H1 (cell line): ENCODE data around the gene PLD5. TPM values are rescaled to one million over a fixed set of nuclear protein-coding genes. Genes with fewer than 3 reads are reported as not detected.

ENCODE experiments used
- CTCF ChIA-PET: fragments of 300-600 bp; sonication (Branson Sonifier 250); formaldehyde crosslinking; loops from one replicate; lab custom pipeline; 2021; ENCODE audit not compliant: partially characterized antibody; lab: Charles Lee
- POLR2A ChIA-PET: fragments of 300-600 bp; sonication (Branson Sonifier 250); formaldehyde crosslinking; loops from one replicate; lab custom pipeline; 2021; ENCODE audit warnings: inconsistent platforms; ENCODE audit not compliant: partially characterized antibody; lab: Charles Lee
- DNase-seq, 2 experiments: peaks; one replicate each; pipeline versions ENCODE4 v3.0.0 to v3.0.0-alpha.2; 2010 to 2022; ENCODE audit warnings: low spot score in 2 of 2, low read depth in 1 of 2, mixed read lengths in 1 of 2
- FAIRE-seq: peaks from 2 replicates; lab custom pipeline; 2011; peaks lifted over from hg19 to GRCh38; lab: Jason Lieb, UNC
- H2AFZ ChIP-seq: 2 replicates; pipeline ENCODE4 v1.8.1; 2012; ENCODE audit warnings: low read length, inconsistent platforms
- H2AK5ac ChIP-seq: 2 replicates; pipeline ENCODE4 v1.6.1; 2013; ENCODE audit warnings: low read depth, low read length
- H2BK120ac ChIP-seq: replicated peaks from 2 replicates; pipeline ENCODE3; 2013; ENCODE audit warnings: low read depth, low read length, inconsistent platforms
- H2BK12ac ChIP-seq: 2 replicates; pipeline ENCODE4 v1.6.1; 2013; ENCODE audit warnings: low read depth, low read length
- H2BK15ac ChIP-seq: 2 replicates; pipeline ENCODE4 v1.6.1; 2013; ENCODE audit warnings: low read length
- H2BK20ac ChIP-seq: 2 replicates; pipeline ENCODE4 v1.6.1; 2013; ENCODE audit warnings: low read length
- H2BK5ac ChIP-seq: 2 replicates; pipeline ENCODE4 v1.6.1; 2013; ENCODE audit warnings: low read depth, low read length
- H3K14ac ChIP-seq: 2 replicates; pipeline ENCODE4 v1.6.1; 2013; ENCODE audit warnings: inconsistent platforms; ENCODE audit not compliant: insufficient read length
- H3K18ac ChIP-seq: 2 replicates; pipeline ENCODE4 v1.6.1; 2013; ENCODE audit warnings: low read length; ENCODE audit errors: extremely low read depth
- H3K23ac ChIP-seq: 2 replicates; pipeline ENCODE4 v1.6.1; 2013; ENCODE audit warnings: inconsistent platforms; ENCODE audit not compliant: insufficient read length
- H3K23me2 ChIP-seq: 2 replicates; pipeline ENCODE4 v1.6.1; 2013; ENCODE audit warnings: low read depth, low read length
- H3K27ac ChIP-seq: 2 replicates; pipeline ENCODE4 v1.6.1; 2011; ENCODE audit warnings: low read depth, low read length, inconsistent platforms
- H3K27me3 ChIP-seq, 4 experiments: replicated peaks in 1 of 4; 1 replicate in 1 of 4; 2 replicates in 3 of 4; pipeline versions ENCODE4 v1.6.1 to v1.8.1; 2011 to 2013; ENCODE audit warnings: low read length in 3 of 4, mild to moderate bottlenecking in 3 of 4, inconsistent platforms in 2 of 4, mixed read lengths in 2 of 4, moderate library complexity in 1 of 4; ENCODE audit not compliant: control insufficient read depth in 3 of 4, insufficient read depth in 3 of 4; ENCODE audit errors: extremely low read depth in 1 of 4
- H3K36me3 ChIP-seq, 4 experiments: 2 replicates each; pipeline versions ENCODE4 v1.6.1 to v1.8.1; 2011 to 2013; ENCODE audit warnings: mild to moderate bottlenecking in 4 of 4, low read length in 3 of 4, moderate library complexity in 2 of 4, control low read depth in 1 of 4, inconsistent platforms in 1 of 4; ENCODE audit not compliant: insufficient read depth in 4 of 4, control insufficient read depth in 2 of 4
- H3K4ac ChIP-seq: replicated peaks from 2 replicates; pipeline ENCODE3; 2013; ENCODE audit warnings: low read length, low read depth, mixed read lengths, inconsistent platforms; ENCODE audit not compliant: insufficient read length
- H3K4me1 ChIP-seq, 4 experiments: replicated peaks in 1 of 4; 1 replicate in 1 of 4; 2 replicates in 3 of 4; pipeline versions ENCODE4 v1.6.1 to v1.8.1; 2011 to 2013; ENCODE audit warnings: low read length in 3 of 4, inconsistent platforms in 2 of 4, mixed read lengths in 1 of 4; ENCODE audit not compliant: insufficient read depth in 4 of 4, control insufficient read depth in 3 of 4
- H3K4me2 ChIP-seq, 2 experiments: 2 replicates each; pipeline versions ENCODE4 v1.6.1 to v1.8.1; 2011 to 2013; ENCODE audit warnings: low read depth in 2 of 2, low read length in 2 of 2, control low read depth in 1 of 2, inconsistent platforms in 1 of 2, mild to moderate bottlenecking in 1 of 2; ENCODE audit not compliant: insufficient read depth in 1 of 2
- H3K4me3 ChIP-seq, 4 experiments: fragments of 200-600, 300-600 bp in 1 of 4; sonication (generic), shearing (Covaris generic), sonication (Bioruptor Twin) in 1 of 4; 2 replicates each; pipeline versions ENCODE4 v1.5.1 to v1.8.1; 2011 to 2016; ENCODE audit warnings: low read length in 4 of 4, low read depth in 3 of 4, control low read depth in 2 of 4, inconsistent platforms in 2 of 4, mild to moderate bottlenecking in 2 of 4, mixed read lengths in 1 of 4, moderate library complexity in 1 of 4; ENCODE audit not compliant: insufficient read depth in 2 of 4; ENCODE audit errors: extremely low read depth in 1 of 4
- H3K56ac ChIP-seq: replicated peaks from 2 replicates; pipeline ENCODE3; 2013; ENCODE audit warnings: low read depth, mild to moderate bottlenecking, mixed read lengths, low read length, inconsistent platforms; ENCODE audit not compliant: insufficient read length
- H3K79me1 ChIP-seq: 2 replicates; pipeline ENCODE4 v1.6.1; 2013; ENCODE audit warnings: low read depth, low read length, control low read depth
- H3K79me2 ChIP-seq, 2 experiments: 2 replicates each; pipeline versions ENCODE4 v1.6.1 to v1.8.1; 2012 to 2013; ENCODE audit warnings: low read length in 2 of 2, mild to moderate bottlenecking in 2 of 2, inconsistent platforms in 1 of 2; ENCODE audit not compliant: insufficient read depth in 2 of 2, control insufficient read depth in 1 of 2
- H3K9ac ChIP-seq, 4 experiments: replicated peaks in 1 of 4; 1 replicate in 1 of 4; 2 replicates in 3 of 4; pipeline versions ENCODE4 v1.6.1 to v1.8.1; 2011 to 2013; ENCODE audit warnings: low read depth in 3 of 4, low read length in 3 of 4, control low read depth in 2 of 4, mild to moderate bottlenecking in 2 of 4, moderate library complexity in 2 of 4, inconsistent platforms in 1 of 4; ENCODE audit errors: extremely low read depth in 1 of 4
- H3K9me3 ChIP-seq, 2 experiments: 2 replicates each; pipeline versions ENCODE4 v1.6.1 to v1.8.1; 2012 to 2013; ENCODE audit warnings: mild to moderate bottlenecking in 2 of 2, moderate library complexity in 2 of 2, control low read depth in 1 of 2, inconsistent platforms in 1 of 2, low read depth in 1 of 2, low read length in 1 of 2, mixed read lengths in 1 of 2; ENCODE audit not compliant: insufficient read depth in 2 of 2
- H4K20me1 ChIP-seq, 2 experiments: replicated peaks in 1 of 2; 2 replicates each; pipeline versions ENCODE3 to v1.8.1; 2011 to 2013; ENCODE audit warnings: inconsistent platforms in 2 of 2, low read length in 2 of 2, mild to moderate bottlenecking in 1 of 2; ENCODE audit not compliant: insufficient read depth in 2 of 2, control insufficient read depth in 1 of 2
- H4K5ac ChIP-seq: 2 replicates; pipeline ENCODE4 v1.6.1; 2013; ENCODE audit warnings: low read length, low read depth, mixed read lengths, inconsistent platforms; ENCODE audit not compliant: insufficient read length
- H4K8ac ChIP-seq: 2 replicates; pipeline ENCODE4 v1.8.0; 2013; ENCODE audit warnings: mild to moderate bottlenecking, moderate library complexity, low read length, inconsistent platforms; ENCODE audit not compliant: insufficient read depth; ENCODE audit errors: extremely low read depth
- H4K91ac ChIP-seq: replicated peaks from 2 replicates; pipeline ENCODE3; 2013; ENCODE audit warnings: low read length, mixed read lengths, inconsistent platforms; ENCODE audit not compliant: insufficient read length
- KDM5A ChIP-seq: fragments of 200-600 bp; IDR thresholded peaks from 2 replicates; pipeline ENCODE4 v1.7.1; 2012; ENCODE audit warnings: mild to moderate bottlenecking, low read length, inconsistent platforms, mixed read lengths
- RAD21 ChIP-seq, 2 experiments: IDR thresholded peaks in 1 of 2; conservative IDR thresholded peaks in 1 of 2; 2 replicates each; pipeline ENCODE4 v1.6.1; 2011; ENCODE audit warnings: low read depth in 2 of 2, low read length in 2 of 2, improper control_type of control experiment in 1 of 2, inconsistent platforms in 1 of 2, mild to moderate bottlenecking in 1 of 2, moderate library complexity in 1 of 2
- RFX5 ChIP-seq: IDR thresholded peaks from 2 replicates; pipeline ENCODE4 v1.6.1; 2011; ENCODE audit warnings: low read depth, low read length, improper control_type of control experiment, borderline replicate concordance
- SAP30 ChIP-seq: fragments of 300-600 bp; sonication (generic); IDR thresholded peaks from 2 replicates; pipeline ENCODE4 v1.7.1; 2012; ENCODE audit warnings: low read length, moderate library complexity, mild to moderate bottlenecking, inconsistent platforms; ENCODE audit not compliant: insufficient read depth, insufficient replicate concordance
- ZNF274 ChIP-seq: IDR thresholded peaks from 2 replicates; pipeline ENCODE4 v1.7.0; 2012; ENCODE audit warnings: low read length, borderline replicate concordance; ENCODE audit errors: extremely low read depth
- WGBS, 2 experiments: shearing (Covaris generic) in 1 of 2; methylation state at CpG; one replicate each; pipeline versions ENCODE4 v1.1.6 to v1.1.7; 2013 to 2015; ENCODE audit warnings: low lambda C conversion rate in 2 of 2, mixed read lengths in 2 of 2, inconsistent platforms in 1 of 2, low coverage in 1 of 2, missing lambda C conversion rate in 1 of 2; ENCODE audit not compliant: insufficient replicate concordance in 2 of 2, insufficient coverage in 1 of 2, insufficient read length in 1 of 2; ENCODE audit errors: extremely low coverage in 1 of 2, missing lambda C conversion rate in 1 of 2; 5-methylcytosine and 5-hydroxymethylcytosine counted together
- polyA plus RNA-seq, 7 experiments: library from polyadenylated mRNA; depleted of rRNA in 3 of 7; stranded (reverse) in 5 of 7; unstranded in 2 of 7; fragments of >200 nt in 5 of 7; fragments of 200-250 nt in 2 of 7; gene quantifications; 1 replicate in 5 of 7; 2 replicates in 1 of 7; 4 replicates in 1 of 7; pipeline versions ENCODE4 v1.2.1 to v1.2.3, GENCODE V29; 2011 to 2013; ENCODE audit warnings: missing spikeins in 2 of 7, mixed read lengths in 2 of 7
- total RNA-seq: library from RNA; stranded (reverse); fragmentation: NEBNext Ultra II Directional; extraction: Animal tissue kit (Norgen Biotek cat#: 25700); gene quantifications from 2 replicates; pipeline ENCODE4 v1.2.1, GENCODE V29; 2021
- TF ChIP-seq, protein P1 (sequence below), 3 experiments: IDR thresholded peaks; 1 replicate in 2 of 3; 2 replicates in 1 of 3; pipeline versions ENCODE4 v1.5.1 to v1.6.1; 2011; ENCODE audit warnings: low read length in 3 of 3, mild to moderate bottlenecking in 3 of 3, inconsistent platforms in 2 of 3, low read depth in 1 of 3, moderate library complexity in 1 of 3; ENCODE audit not compliant: insufficient read depth in 1 of 3; ENCODE audit errors: control extremely low read depth in 1 of 3
- TF ChIP-seq, protein P2 (sequence below): IDR thresholded peaks from 2 replicates; pipeline ENCODE4 v1.6.1; 2012; ENCODE audit warnings: inconsistent platforms

The PLD5 gene
- total and polyA plus RNA-seq, 2 of the 8 experiments (the other 6 are each of a cell fraction or from before 2014, with no cell fraction given), result 0.86 to 8.5 TPM

DNA sequence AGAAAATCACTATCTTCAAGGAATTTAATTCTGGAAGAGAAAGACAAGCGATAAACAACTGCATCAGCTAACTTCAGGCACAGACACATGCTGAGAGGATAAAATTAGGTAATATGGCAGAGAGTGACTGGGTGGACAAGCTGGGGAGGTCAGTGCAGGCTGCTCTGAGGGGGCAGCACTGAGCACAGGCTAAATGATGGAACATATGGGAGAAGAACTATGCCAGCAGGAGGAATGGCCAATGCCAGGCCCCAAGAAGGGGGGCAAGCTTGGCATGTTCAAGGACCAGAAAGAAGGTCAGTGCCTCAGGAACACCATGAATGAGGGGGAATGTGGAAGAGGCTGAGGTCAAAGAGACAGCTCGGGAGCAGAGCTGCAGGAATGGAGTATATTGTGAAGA, 334.9 kb downstream of the PLD5 start:
- Histone ChIP-seq H2BK5ac (no peak overlapping the region), H2BK15ac (no peak overlapping the region), H3K56ac (no peak overlapping the region), H3K23me2 (no peaks in the 10 kb centered on the region), H4K91ac (no peak overlapping the region), H3K4me2 (no peak overlapping the region), H3K79me1 (no peaks in the 10 kb centered on the region), H3K4ac (no peak overlapping the region), H3K18ac (no peak overlapping the region), H3K14ac (no peak overlapping the region), H3K79me2 (no peaks in the 10 kb centered on the region), H3K9me3 (no peaks in the 10 kb centered on the region), H3K9ac (no peak overlapping the region), H2BK12ac (no peak overlapping the region), H4K8ac (no peak overlapping the region), H2AFZ (no peak overlapping the region), H3K23ac (no peak overlapping the region), H4K5ac (no peak overlapping the region), H2AK5ac (no peak overlapping the region), H3K27ac (no peak overlapping the region), H2BK20ac (no peak overlapping the region), H3K4me1 (peaks cover 0 to 6% (median 4%) of the 10 kb centered on the region in 4 experiments; a peak in 4 of 7 replicates), H3K27me3 (no peaks in the 10 kb centered on the region), H2BK120ac (no peak overlapping the region), H3K36me3 (no peaks in the 10 kb centered on the region), H4K20me1 (no peaks in the 10 kb centered on the region), H3K4me3 (no peak overlapping the region)
- peak; percentile 19 for FAIRE-seq
- POLR2A ChIA-PET, result interaction anchor here (1.2 kb wide), 1 partner anchor 13 kb away, joined by 3 read pairs; no protein-coding TSS in a partner anchor
- CTCF ChIA-PET, result interaction anchor here (0.6 to 3.7 kb wide), 10 partner anchors 9 to 513 kb away, joined by 3 to 16 read pairs (median 4); no protein-coding TSS in a partner anchor
- 94% methylated on average over 2 of the region's 2 CpGs; no CpG with 5 or more reads in 1 of the 2 experiments for WGBS, 2 experiments
- peak; percentile 19 to 34; a peak in 3 of 4 replicates for TF ChIP-seq RAD21 (IDR thresholded peaks at IDR 0.05 in 1 of 2, conservative IDR thresholded peaks at IDR 0.05 in 1 of 2; ENCODE audit: low read depth in 2 of 2, low read length in 2 of 2)
- no peak for TF ChIP-seq ZNF274
- TF ChIP-seq, protein P1, sequence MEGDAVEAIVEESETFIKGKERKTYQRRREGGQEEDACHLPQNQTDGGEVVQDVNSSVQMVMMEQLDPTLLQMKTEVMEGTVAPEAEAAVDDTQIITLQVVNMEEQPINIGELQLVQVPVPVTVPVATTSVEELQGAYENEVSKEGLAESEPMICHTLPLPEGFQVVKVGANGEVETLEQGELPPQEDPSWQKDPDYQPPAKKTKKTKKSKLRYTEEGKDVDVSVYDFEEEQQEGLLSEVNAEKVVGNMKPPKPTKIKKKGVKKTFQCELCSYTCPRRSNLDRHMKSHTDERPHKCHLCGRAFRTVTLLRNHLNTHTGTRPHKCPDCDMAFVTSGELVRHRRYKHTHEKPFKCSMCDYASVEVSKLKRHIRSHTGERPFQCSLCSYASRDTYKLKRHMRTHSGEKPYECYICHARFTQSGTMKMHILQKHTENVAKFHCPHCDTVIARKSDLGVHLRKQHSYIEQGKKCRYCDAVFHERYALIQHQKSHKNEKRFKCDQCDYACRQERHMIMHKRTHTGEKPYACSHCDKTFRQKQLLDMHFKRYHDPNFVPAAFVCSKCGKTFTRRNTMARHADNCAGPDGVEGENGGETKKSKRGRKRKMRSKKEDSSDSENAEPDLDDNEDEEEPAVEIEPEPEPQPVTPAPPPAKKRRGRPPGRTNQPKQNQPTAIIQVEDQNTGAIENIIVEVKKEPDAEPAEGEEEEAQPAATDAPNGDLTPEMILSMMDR (IDR thresholded peaks at IDR 0.05; ENCODE audit: control extremely low read depth in 1 of 3, insufficient read depth in 1 of 3, low read depth in 1 of 3, low read length in 3 of 3), result peak; percentile 37 to 72 (median 60)
- TF ChIP-seq, protein P2, sequence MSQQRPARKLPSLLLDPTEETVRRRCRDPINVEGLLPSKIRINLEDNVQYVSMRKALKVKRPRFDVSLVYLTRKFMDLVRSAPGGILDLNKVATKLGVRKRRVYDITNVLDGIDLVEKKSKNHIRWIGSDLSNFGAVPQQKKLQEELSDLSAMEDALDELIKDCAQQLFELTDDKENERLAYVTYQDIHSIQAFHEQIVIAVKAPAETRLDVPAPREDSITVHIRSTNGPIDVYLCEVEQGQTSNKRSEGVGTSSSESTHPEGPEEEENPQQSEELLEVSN, result no peak
- TF ChIP-seq KDM5A, result no peak
- no peak for TF ChIP-seq SAP30
- TF ChIP-seq RFX5, result no peak
- DNase-seq, result no peak
